Tibial nerve (tissue), 4 donors: ENCODE measurements around the gene ALDH3A1. TPM values are rescaled to one million over a fixed set of nuclear protein-coding genes. Genes with fewer than 3 reads are reported as not detected.

Source experiments
- DNase-seq, 2 donors: peaks; one replicate each; pipeline ENCODE4 v3.0.0-alpha.2; 2019; ENCODE audit warnings: low spot score in 2 of 2
- H3K27ac ChIP-seq, 4 donors: fragments of 200-600 bp; sonication (generic) in 3 of 4; one replicate each; pipeline ENCODE4 v1.5.1; 2017 to 2019; ENCODE audit warnings: mild to moderate bottlenecking in 1 of 4
- H3K27me3 ChIP-seq, 2 donors: fragments of 200-600 bp; sonication (generic) in 1 of 2; one replicate each; pipeline versions ENCODE4 v1.5.1 to v1.6.0; 2017 to 2019
- H3K36me3 ChIP-seq, 3 donors: fragments of 200-600 bp; sonication (generic); one replicate each; pipeline ENCODE4 v1.5.1; 2018 to 2019
- H3K4me1 ChIP-seq, 4 donors: fragments of 200-600 bp; sonication (generic) in 3 of 4; one replicate each; pipeline ENCODE4 v1.5.1; 2017 to 2019
- H3K4me3 ChIP-seq, 4 donors: fragments of 200-600 bp; sonication (generic) in 3 of 4; one replicate each; pipeline ENCODE4 v1.5.1; 2017 to 2019; ENCODE audit warnings: mild to moderate bottlenecking in 1 of 4, moderate library complexity in 1 of 4
- H3K9me3 ChIP-seq, 4 donors: fragments of 200-600 bp; sonication (generic) in 3 of 4; one replicate each; pipeline ENCODE4 v1.5.1; 2017 to 2019
- EP300 ChIP-seq, 2 donors: sonication (generic); formaldehyde crosslinking; IDR thresholded peaks; one replicate each; pipeline ENCODE4 v1.6.1; 2017; ENCODE audit warnings: antibody characterized with exemption in 2 of 2, mild to moderate bottlenecking in 1 of 2
- POLR2A ChIP-seq, 2 donors: fragments of 450-650 bp; IDR thresholded peaks; one replicate each; pipeline ENCODE4 v1.6.1; 2017; ENCODE audit warnings: antibody characterized with exemption in 2 of 2, mild to moderate bottlenecking in 2 of 2, moderate library complexity in 2 of 2
- WGBS, 2 donors: methylation state at CpG; one replicate each; pipeline ENCODE4 v1.1.5; 2018; 5-methylcytosine and 5-hydroxymethylcytosine counted together
- total RNA-seq, 4 donors: library from RNA; depleted of rRNA; stranded (reverse); fragments of >200 nt; gene quantifications; one replicate each; pipeline ENCODE4 v1.1.0, GENCODE V29; 2016
- TF ChIP-seq, protein P1 (sequence below), 5 experiments: fragments of 200-600 bp in 3 of 5; fragments of 450-650 bp in 2 of 5; sonication (generic) in 3 of 5; IDR thresholded peaks; one replicate each; pipeline ENCODE4 v1.5.1; 2016 to 2019; ENCODE audit warnings: antibody characterized with exemption in 5 of 5, mild to moderate bottlenecking in 3 of 5, moderate library complexity in 2 of 5

ALDH3A1 gene
- total RNA-seq, 4 donors from 2014 or later: 0.21 to 2.1 (median 1.7) TPM; not detected in 1

DNA sequence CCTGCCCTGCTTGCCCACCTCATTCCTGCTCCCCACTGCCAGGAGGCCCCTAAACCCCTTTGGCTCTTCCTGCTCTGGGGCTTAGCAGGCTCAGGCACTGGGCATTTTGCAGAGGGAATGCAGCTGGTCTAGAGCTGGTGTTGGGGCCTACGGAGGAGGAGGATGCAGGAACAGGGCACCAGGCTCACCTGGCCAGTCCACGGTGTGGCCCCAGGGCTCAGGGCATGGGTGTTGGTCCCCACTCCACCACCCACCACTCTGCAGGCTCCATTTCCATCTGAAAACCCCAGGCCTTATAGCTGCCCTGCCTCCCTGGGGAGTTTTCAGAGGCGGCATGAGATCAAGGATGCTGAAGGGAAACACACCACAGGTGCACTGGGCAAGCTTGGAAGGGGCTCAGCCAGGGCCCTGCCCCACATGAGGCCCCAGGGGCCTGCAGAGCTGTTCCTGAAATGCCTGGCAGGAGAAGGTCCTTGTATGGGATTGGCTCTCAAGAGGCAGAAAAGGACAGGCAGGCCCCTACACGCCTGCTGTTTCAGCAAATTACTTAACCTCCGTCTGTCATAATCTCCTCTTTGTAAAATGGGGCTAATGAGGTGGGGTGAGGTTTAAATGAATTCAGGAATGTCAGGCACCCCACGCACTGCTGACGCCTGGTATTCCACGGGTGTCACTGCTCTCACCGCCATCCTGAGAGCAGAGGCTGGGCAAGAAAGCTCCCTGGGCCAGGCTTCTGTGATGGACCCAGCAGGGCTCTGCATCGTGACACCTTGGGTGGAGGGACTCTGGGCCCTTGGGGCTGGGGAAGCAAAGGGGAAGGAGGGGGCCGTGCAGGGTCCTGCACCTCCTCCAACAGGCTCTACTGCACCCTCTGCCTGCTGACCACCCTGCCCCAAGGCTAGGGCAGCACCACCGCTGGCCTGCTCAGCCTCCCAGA, 41.0 kb downstream of the ALDH3A1 start:
- WGBS, 2 donors: 59 to 76% methylated on average over 11 of the region's 12 CpGs
- TF ChIP-seq, protein P1, sequence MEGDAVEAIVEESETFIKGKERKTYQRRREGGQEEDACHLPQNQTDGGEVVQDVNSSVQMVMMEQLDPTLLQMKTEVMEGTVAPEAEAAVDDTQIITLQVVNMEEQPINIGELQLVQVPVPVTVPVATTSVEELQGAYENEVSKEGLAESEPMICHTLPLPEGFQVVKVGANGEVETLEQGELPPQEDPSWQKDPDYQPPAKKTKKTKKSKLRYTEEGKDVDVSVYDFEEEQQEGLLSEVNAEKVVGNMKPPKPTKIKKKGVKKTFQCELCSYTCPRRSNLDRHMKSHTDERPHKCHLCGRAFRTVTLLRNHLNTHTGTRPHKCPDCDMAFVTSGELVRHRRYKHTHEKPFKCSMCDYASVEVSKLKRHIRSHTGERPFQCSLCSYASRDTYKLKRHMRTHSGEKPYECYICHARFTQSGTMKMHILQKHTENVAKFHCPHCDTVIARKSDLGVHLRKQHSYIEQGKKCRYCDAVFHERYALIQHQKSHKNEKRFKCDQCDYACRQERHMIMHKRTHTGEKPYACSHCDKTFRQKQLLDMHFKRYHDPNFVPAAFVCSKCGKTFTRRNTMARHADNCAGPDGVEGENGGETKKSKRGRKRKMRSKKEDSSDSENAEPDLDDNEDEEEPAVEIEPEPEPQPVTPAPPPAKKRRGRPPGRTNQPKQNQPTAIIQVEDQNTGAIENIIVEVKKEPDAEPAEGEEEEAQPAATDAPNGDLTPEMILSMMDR (IDR thresholded peaks at IDR 0.05): no peak
- TF ChIP-seq EP300 (IDR thresholded peaks at IDR 0.05): no peak
- no peak for TF ChIP-seq POLR2A (IDR thresholded peaks at IDR 0.05)
- DNase-seq: no peak
- peak overlapping the region in 2 of 4 donors; percentile 28 to 81 for H3K27ac ChIP-seq
- H3K9me3 ChIP-seq: no peaks in the 10 kb centered on the region
- H3K4me1 ChIP-seq: peaks cover 0 to 29% (median 16%) of the 10 kb centered on the region in 4 donors
- H3K27me3 ChIP-seq: no peaks in the 10 kb centered on the region
- no peaks in the 10 kb centered on the region for H3K36me3 ChIP-seq
- H3K4me3 ChIP-seq: no peak overlapping the region

DNA sequence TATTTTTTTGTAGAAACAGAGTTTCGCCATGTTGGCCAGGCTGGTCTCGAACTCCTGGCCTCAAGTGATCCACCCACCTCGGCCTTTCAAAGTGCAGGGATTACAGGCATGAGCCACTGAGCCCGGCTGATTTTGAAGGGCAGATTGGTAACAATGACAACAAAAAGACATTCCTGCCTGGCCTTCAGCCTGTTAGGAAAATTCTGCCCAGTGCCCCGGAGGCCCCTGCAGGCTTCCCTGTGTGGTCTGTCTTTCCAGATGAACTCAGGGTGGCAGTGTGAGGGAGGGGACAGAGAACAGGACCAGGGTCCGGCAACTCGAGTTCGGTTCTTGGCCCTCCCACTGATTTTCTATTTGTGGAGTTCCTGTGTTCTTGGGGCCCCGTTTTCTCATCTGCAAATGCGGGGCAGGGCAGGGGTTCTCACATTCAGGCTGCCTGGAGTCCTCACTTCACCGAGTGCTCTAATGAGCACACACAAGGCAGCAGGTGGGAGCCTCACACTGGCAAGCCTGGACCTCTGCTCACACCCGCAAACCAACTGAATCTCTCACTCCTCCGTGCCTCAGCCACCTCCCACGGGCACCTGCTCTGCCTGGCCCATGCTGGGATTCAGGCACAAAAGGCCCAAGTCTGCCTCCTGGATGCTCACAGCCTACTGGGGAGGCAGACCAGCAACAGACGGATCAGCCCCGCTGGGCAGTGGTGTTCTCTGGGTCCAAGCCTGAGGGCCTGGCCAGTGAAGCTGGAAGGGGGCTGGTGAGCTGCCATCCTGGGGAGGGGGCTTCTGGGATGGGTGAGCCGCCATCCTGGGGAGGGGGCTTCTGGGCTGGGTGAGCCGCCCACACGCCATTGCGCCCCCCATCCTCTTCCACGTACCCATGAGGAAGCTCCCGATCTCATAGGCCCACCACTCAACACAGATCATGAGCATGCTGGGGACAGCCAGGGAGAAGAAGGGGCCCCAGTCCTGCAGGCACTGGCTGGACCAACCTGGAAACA, 42.0 kb downstream of the ALDH3A1 start:
- no peaks in the 10 kb centered on the region for H3K9me3 ChIP-seq
- no peaks in the 10 kb centered on the region for H3K27me3 ChIP-seq
- H3K27ac ChIP-seq: peak overlapping the region in 2 of 4 donors; percentile 28 to 81
- 74 to 77% methylated on average over 22 of the region's 22 CpGs for WGBS, 2 donors
- H3K4me3 ChIP-seq: no peak overlapping the region
- no peak for DNase-seq
- no peaks in the 10 kb centered on the region for H3K36me3 ChIP-seq
- H3K4me1 ChIP-seq: peaks cover 0 to 32% (median 16%) of the 10 kb centered on the region in 4 donors
- TF ChIP-seq, protein P1 (IDR thresholded peaks at IDR 0.05): no peak
- no peak for TF ChIP-seq EP300 (IDR thresholded peaks at IDR 0.05)
- no peak for TF ChIP-seq POLR2A (IDR thresholded peaks at IDR 0.05)

DNA sequence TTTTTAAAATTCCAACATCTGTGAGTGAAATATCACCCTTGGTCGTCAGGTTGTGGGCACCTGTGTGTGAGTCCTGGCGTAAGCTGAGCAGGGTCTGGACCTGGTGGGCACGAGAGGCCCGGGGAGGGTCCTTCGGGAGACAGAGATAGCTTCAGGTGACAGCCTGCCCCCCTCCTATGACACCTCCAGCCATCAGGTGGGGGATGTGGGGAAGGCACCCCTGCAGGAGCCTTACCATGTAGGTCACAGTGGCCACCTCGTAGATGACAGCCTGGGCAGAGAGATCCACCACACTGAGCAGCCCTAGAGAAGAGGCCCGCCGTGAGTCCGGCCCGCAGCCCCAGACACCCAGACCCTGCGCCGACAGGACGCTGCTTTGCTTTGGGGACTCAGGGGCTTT, 42.9 kb downstream of the ALDH3A1 start:
- DNase-seq: no peak
- TF ChIP-seq, protein P1 (IDR thresholded peaks at IDR 0.05): no peak
- TF ChIP-seq EP300 (IDR thresholded peaks at IDR 0.05): no peak

DNA sequence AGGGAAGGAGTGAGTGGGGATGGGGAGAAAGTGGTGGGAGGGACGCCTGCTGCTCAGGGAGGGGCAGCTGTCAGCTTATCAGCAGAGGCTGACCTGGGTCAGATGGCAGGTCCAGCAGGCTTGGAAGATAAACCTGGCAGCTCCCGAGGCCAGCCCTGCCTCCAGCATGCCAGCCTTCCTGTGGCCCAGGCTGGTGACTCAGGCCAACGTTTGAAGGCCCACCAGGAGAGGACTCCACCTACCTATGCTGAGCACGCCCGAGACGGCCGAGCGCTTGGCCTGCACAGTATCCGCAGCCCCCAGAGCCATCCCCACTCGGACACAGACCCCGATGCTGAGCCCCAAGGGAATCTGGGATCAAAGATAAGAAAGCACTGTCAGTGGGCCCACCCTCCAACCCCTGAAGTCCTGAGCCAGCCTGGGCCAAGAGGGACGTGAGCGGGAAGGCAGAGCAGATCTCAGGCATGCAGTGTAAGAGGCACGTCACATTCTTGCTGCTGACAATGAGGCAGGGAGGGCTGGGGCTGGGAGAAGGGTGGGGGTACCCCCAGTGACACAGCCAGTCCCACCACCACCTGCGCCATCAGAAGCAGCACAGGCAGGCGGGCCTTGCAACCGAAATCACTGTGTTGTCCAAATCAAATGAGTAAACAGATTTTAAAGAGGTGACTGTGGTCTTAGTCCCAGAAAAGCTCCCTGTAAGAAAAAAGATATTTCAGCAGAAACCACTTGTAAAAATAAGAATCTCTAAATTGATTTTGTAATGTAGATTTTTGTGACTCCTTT, 44.1 kb downstream of the ALDH3A1 start:
- H3K27ac ChIP-seq: peak overlapping the region; percentile 24 to 81 (median 67)
- H3K4me3 ChIP-seq: no peak overlapping the region
- TF ChIP-seq, protein P1 (IDR thresholded peaks at IDR 0.05): no peak
- TF ChIP-seq EP300 (IDR thresholded peaks at IDR 0.05) (no peak), POLR2A (IDR thresholded peaks at IDR 0.05) (no peak)
- H3K27me3 ChIP-seq: no peaks in the 10 kb centered on the region
- 60 to 62% methylated on average over 9 to 17 of the region's 17 CpGs for WGBS, 2 donors
- peaks cover 0 to 32% (median 16%) of the 10 kb centered on the region in 4 donors for H3K4me1 ChIP-seq
- no peaks in the 10 kb centered on the region for H3K36me3 ChIP-seq
- no peak for DNase-seq
- H3K9me3 ChIP-seq: no peaks in the 10 kb centered on the region

More for the DNA sequence above, 42.9 kb downstream of the ALDH3A1 start:
- no peaks in the 10 kb centered on the region for H3K9me3 ChIP-seq
- H3K4me1 ChIP-seq: peaks cover 0 to 32% (median 16%) of the 10 kb centered on the region in 4 donors
- no peak overlapping the region for H3K4me3 ChIP-seq
- peak overlapping the region in 2 of 4 donors; percentile 76 to 81 for H3K27ac ChIP-seq
- no peaks in the 10 kb centered on the region for H3K36me3 ChIP-seq
- 91 to 93% methylated on average over 13 of the region's 13 CpGs for WGBS, 2 donors
- H3K27me3 ChIP-seq: no peaks in the 10 kb centered on the region
